Measurements from ENCODE around the gene LCE1F. TPM values are rescaled to one million over a fixed set of nuclear protein-coding genes. Genes with fewer than 3 reads are reported as not detected.

The LCE1F gene
- total RNA-seq, 2 donors from 2014 or later, result not detected

- TF ChIP-seq CTCF (IDR thresholded peaks at IDR 0.05), result no peak
- Histone ChIP-seq H3K4me1 (ENCODE audit: control insufficient read depth in 1 of 2, low read depth in 2 of 2) (no peaks in the 10 kb centered on the region), H3K27ac (no peak overlapping the region), H3K4me3 (no peak overlapping the region), H3K27me3 (replicated peaks; ENCODE audit: insufficient read depth) (no peaks in the 10 kb centered on the region), H3K9me3 (no peaks in the 10 kb centered on the region), H3K36me3 (no peaks in the 10 kb centered on the region)
- no peak for ATAC-seq (ENCODE audit: insufficient number of reproducible peaks, low FRiP score, low read depth)
- no peak for DNase-seq (ENCODE audit: low spot score)
Measured at GRCh38 chr1:152747831-152748230, 27.1 kb upstream of the LCE1F start.

DNA sequence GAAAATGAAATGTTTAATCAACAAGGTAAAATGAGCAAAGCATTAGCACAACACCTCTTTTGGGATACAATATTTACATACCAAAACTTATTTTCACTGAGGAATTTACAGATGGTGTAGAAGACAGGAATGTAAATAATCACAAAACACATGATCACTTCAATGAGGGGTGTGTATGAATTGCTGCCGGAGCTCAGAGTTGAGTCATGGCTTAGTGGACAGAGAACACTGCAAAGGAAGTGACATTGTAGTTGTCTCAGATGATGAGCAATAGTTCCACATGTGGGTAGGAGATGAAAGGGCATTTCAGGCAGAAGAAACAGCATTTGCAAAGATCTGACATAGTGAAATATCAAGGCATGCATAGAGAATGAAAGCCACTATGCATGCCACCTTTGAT lies 22.7 kb upstream of the LCE1F start:
- H3K36me3 ChIP-seq, result no peaks in the 10 kb centered on the region
- no peaks in the 10 kb centered on the region for H3K4me1 ChIP-seq (ENCODE audit: control insufficient read depth in 1 of 2, low read depth in 2 of 2)
- no peak for TF ChIP-seq CTCF (IDR thresholded peaks at IDR 0.05)
- no peaks in the 10 kb centered on the region for H3K27me3 ChIP-seq (replicated peaks; ENCODE audit: insufficient read depth)
- no peak for ATAC-seq (ENCODE audit: insufficient number of reproducible peaks, low FRiP score, low read depth)
- no peak overlapping the region for H3K27ac ChIP-seq
- no peaks in the 10 kb centered on the region for H3K9me3 ChIP-seq
- no peak for DNase-seq (ENCODE audit: low spot score)
- no peak overlapping the region for H3K4me3 ChIP-seq

- no peaks in the 10 kb centered on the region for H3K9me3 ChIP-seq
- H3K27ac ChIP-seq, result no peak overlapping the region
- no peak for ATAC-seq (ENCODE audit: insufficient number of reproducible peaks, low FRiP score, low read depth)
- no peak for TF ChIP-seq CTCF (IDR thresholded peaks at IDR 0.05)
- no peaks in the 10 kb centered on the region for H3K4me1 ChIP-seq (ENCODE audit: control insufficient read depth in 1 of 2, low read depth in 2 of 2)
- H3K27me3 ChIP-seq (replicated peaks; ENCODE audit: insufficient read depth), result no peaks in the 10 kb centered on the region
- no peak for DNase-seq (ENCODE audit: low spot score)
- H3K36me3 ChIP-seq, result no peaks in the 10 kb centered on the region
- H3K4me3 ChIP-seq, result no peak overlapping the region
Measured at GRCh38 chr1:152753586-152753985, 21.4 kb upstream of the LCE1F start.

- ATAC-seq (ENCODE audit: insufficient number of reproducible peaks, low FRiP score, low read depth), result no peak
- H3K36me3 ChIP-seq, result no peaks in the 10 kb centered on the region
- TF ChIP-seq CTCF (IDR thresholded peaks at IDR 0.05), result no peak
Measured at GRCh38 chr1:152756872-152757271, 18.1 kb upstream of the LCE1F start.

DNA sequence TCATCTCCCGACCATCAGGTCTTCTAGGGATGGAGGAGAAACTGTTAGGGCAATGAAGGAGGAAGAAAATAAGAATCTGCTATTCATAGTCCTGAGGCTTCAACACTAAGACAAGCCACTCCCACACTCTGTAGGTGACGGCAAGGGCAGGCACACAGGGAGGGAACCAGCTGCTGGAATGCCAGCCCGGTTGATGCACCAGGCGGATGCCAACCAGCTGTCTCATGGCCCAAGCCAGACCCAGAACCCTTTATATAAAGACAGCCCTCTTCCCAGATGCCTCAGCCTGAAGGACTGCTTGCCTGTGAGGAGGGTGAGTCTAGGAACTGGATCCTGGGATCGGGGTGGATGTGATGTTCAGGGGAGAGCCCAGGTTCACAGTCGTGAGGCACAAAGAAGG lies 17.2 kb upstream of the LCE1F start, which contains the start of gene KPRP:
KPRP (plus strand) TSS at position 279 of the 400 bp plus-strand sequence. CDS start 1,564 bp downstream, outside the sequence.
- no peak within 1 kb of the TSS for H3K27ac ChIP-seq
- no peak for TF ChIP-seq CTCF (IDR thresholded peaks at IDR 0.05)
- H3K9me3 ChIP-seq, result no peaks in the 10 kb centered on the region
- H3K4me3 ChIP-seq, result no peak within 1 kb of the TSS
- H3K36me3 ChIP-seq, result no peaks in the 10 kb centered on the region
- no peaks in the 10 kb centered on the region for H3K27me3 ChIP-seq (replicated peaks; ENCODE audit: insufficient read depth)
- H3K4me1 ChIP-seq (ENCODE audit: control insufficient read depth in 1 of 2, low read depth in 2 of 2), result no peaks in the 10 kb centered on the region
- no peak for ATAC-seq (ENCODE audit: insufficient number of reproducible peaks, low FRiP score, low read depth)
- no peak for DNase-seq (ENCODE audit: low spot score)

More at GRCh38 chr1:152756872-152757271, 18.1 kb upstream of the LCE1F start:
- no peak for DNase-seq (ENCODE audit: low spot score)
- Histone ChIP-seq H3K27me3 (replicated peaks; ENCODE audit: insufficient read depth) (no peaks in the 10 kb centered on the region), H3K4me1 (ENCODE audit: control insufficient read depth in 1 of 2, low read depth in 2 of 2) (no peaks in the 10 kb centered on the region), H3K27ac (no peak overlapping the region), H3K9me3 (no peaks in the 10 kb centered on the region), H3K4me3 (no peak overlapping the region)
